ENCODE measurements around the gene HOXB3.

DNA sequence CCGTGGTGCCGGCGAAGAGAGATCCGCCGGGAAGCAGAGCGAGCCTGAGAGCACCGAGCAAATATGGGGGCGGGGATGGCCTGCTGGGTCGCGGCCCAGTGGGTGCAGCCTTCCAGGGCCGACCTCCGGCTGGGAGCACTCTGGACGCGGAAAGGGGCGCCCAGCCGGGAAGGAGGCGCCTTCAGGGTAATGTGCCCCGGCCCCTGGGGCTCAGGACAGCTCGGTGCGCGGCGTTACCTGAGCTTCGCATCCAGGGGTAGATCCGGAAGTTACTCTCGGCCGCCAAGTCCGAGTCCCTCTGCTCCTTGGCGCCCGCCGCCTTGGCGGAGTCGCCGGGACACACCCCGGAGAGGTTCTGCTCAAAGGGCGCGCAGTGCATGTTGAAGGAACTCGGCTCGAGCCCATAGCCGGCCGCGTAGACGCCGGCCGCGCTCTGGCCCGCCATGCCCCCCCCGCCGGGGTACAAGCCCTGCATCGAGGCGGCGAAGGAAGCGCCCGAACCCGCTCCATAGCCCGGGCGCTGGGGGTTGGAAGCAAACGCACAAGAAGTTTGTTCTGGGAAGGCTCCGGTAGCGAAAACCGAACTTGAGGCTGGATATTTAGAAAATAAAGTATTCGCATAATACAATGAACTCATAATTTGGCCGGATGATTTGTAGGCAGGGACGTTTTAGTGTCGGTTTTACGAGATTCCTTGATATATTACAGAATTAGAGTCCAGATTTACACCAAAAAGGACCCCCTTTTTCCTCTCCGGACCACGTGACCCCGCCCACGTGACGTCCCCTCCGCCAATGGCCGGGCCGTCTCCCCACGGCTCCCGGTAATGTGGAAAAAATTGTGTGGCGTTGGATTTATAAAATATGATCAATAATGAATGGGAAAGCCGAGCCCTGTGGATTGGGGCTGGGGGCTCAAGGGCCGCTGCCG is 20.5 kb upstream of the HOXB3 start, which contains the start of gene HOXB7:
- no peak for TF ChIP-seq POLR2AphosphoS5 (IDR thresholded peaks at IDR 0.05; ENCODE audit: low read depth, low read length)
- TF ChIP-seq, protein P1, sequence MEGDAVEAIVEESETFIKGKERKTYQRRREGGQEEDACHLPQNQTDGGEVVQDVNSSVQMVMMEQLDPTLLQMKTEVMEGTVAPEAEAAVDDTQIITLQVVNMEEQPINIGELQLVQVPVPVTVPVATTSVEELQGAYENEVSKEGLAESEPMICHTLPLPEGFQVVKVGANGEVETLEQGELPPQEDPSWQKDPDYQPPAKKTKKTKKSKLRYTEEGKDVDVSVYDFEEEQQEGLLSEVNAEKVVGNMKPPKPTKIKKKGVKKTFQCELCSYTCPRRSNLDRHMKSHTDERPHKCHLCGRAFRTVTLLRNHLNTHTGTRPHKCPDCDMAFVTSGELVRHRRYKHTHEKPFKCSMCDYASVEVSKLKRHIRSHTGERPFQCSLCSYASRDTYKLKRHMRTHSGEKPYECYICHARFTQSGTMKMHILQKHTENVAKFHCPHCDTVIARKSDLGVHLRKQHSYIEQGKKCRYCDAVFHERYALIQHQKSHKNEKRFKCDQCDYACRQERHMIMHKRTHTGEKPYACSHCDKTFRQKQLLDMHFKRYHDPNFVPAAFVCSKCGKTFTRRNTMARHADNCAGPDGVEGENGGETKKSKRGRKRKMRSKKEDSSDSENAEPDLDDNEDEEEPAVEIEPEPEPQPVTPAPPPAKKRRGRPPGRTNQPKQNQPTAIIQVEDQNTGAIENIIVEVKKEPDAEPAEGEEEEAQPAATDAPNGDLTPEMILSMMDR (IDR thresholded peaks at IDR 0.05): no peak
- no peak for TF ChIP-seq GABPA (IDR thresholded peaks at IDR 0.05; ENCODE audit: low read depth)
- no peak for TF ChIP-seq YY1 (IDR thresholded peaks at IDR 0.05; ENCODE audit: low read depth)
- TF ChIP-seq TAF1 (IDR thresholded peaks at IDR 0.05; ENCODE audit: borderline replicate concordance, low read depth, low read length): no peak
- no peak for TF ChIP-seq RCOR1 (IDR thresholded peaks at IDR 0.05; ENCODE audit: low read length)
